ENCODE data around the gene C1orf115.
"Not testable (repeated sequence)": the region's sequence is repeated elsewhere in the genome, so short reads cannot be mapped to it uniquely, and the experiment has no call there.

The C1orf115 gene

GRCh38 chr1:220717800-220718640 is 27.9 kb downstream of the C1orf115 start:
- TF ChIP-seq SPI1 (IDR thresholded peaks at IDR 0.05; ENCODE audit: borderline replicate concordance, low read depth) = no peak
- TF ChIP-seq GABPA (IDR thresholded peaks at IDR 0.05; ENCODE audit: low read depth) = no peak
- no peak for TF ChIP-seq POLR2AphosphoS5 (IDR thresholded peaks at IDR 0.05; ENCODE audit: low read depth)
- TF ChIP-seq REST (IDR thresholded peaks at IDR 0.05; ENCODE audit: insufficient replicate concordance, low read depth) = no peak
- TF ChIP-seq CTCF (IDR thresholded peaks at IDR 0.05; ENCODE audit: insufficient read depth, low read length) = no peak
- no peak for DNase-seq (ENCODE audit: low read depth in 1 of 2, low spot score in 1 of 2)
- no peak overlapping the region for H3K4me3 ChIP-seq (replicated peaks; ENCODE audit: insufficient read depth, low read length)
- no peak overlapping the region for H3K27ac ChIP-seq (replicated peaks)
- H3K27me3 ChIP-seq (ENCODE audit: insufficient read depth, poor library complexity, severe bottlenecking) = no peaks in the 10 kb centered on the region

GRCh38 chr1:220721266-220721665 is 31.1 kb downstream of the C1orf115 start:
- H3K4me3 ChIP-seq (replicated peaks; ENCODE audit: insufficient read depth, low read length); H3K27ac ChIP-seq (replicated peaks); DNase-seq (ENCODE audit: low read depth in 1 of 2, low spot score in 1 of 2); H3K27me3 ChIP-seq (ENCODE audit: insufficient read depth, poor library complexity, severe bottlenecking): not testable (repeated sequence)

- no peak overlapping the region for H3K4me3 ChIP-seq (replicated peaks; ENCODE audit: insufficient read depth, low read length)
- TF ChIP-seq GABPA (IDR thresholded peaks at IDR 0.05; ENCODE audit: low read depth) (no peak), CTCF (IDR thresholded peaks at IDR 0.05; ENCODE audit: insufficient read depth, low read length) (no peak), REST (IDR thresholded peaks at IDR 0.05; ENCODE audit: insufficient replicate concordance, low read depth) (no peak), SPI1 (IDR thresholded peaks at IDR 0.05; ENCODE audit: borderline replicate concordance, low read depth) (no peak)
- no peak for DNase-seq (ENCODE audit: low read depth in 1 of 2, low spot score in 1 of 2)
Measured at GRCh38 chr1:220726634-220727033, 36.5 kb downstream of the C1orf115 start.

GRCh38 chr1:220727519-220727918 is 37.4 kb downstream of the C1orf115 start:
- H3K27me3 ChIP-seq (ENCODE audit: insufficient read depth, poor library complexity, severe bottlenecking) = no peaks in the 10 kb centered on the region
- DNase-seq (ENCODE audit: low read depth in 1 of 2, low spot score in 1 of 2) = no peak
- TF ChIP-seq POLR2AphosphoS5 (IDR thresholded peaks at IDR 0.05; ENCODE audit: low read depth) = no peak
- TF ChIP-seq SPI1 (IDR thresholded peaks at IDR 0.05; ENCODE audit: borderline replicate concordance, low read depth) = no peak
- TF ChIP-seq CTCF (IDR thresholded peaks at IDR 0.05; ENCODE audit: insufficient read depth, low read length) = no peak
- no peak for TF ChIP-seq REST (IDR thresholded peaks at IDR 0.05; ENCODE audit: insufficient replicate concordance, low read depth)
- no peak for TF ChIP-seq GABPA (IDR thresholded peaks at IDR 0.05; ENCODE audit: low read depth)
- no peak overlapping the region for H3K4me3 ChIP-seq (replicated peaks; ENCODE audit: insufficient read depth, low read length)
- no peak overlapping the region for H3K27ac ChIP-seq (replicated peaks)

More at GRCh38 chr1:220726634-220727033, 36.5 kb downstream of the C1orf115 start:
- Histone ChIP-seq H3K27me3 (ENCODE audit: insufficient read depth, poor library complexity, severe bottlenecking) (no peaks in the 10 kb centered on the region), H3K27ac (replicated peaks) (no peak overlapping the region)
